Measurements from ENCODE around the gene PPP1R26.

PPP1R26 gene

DNA sequence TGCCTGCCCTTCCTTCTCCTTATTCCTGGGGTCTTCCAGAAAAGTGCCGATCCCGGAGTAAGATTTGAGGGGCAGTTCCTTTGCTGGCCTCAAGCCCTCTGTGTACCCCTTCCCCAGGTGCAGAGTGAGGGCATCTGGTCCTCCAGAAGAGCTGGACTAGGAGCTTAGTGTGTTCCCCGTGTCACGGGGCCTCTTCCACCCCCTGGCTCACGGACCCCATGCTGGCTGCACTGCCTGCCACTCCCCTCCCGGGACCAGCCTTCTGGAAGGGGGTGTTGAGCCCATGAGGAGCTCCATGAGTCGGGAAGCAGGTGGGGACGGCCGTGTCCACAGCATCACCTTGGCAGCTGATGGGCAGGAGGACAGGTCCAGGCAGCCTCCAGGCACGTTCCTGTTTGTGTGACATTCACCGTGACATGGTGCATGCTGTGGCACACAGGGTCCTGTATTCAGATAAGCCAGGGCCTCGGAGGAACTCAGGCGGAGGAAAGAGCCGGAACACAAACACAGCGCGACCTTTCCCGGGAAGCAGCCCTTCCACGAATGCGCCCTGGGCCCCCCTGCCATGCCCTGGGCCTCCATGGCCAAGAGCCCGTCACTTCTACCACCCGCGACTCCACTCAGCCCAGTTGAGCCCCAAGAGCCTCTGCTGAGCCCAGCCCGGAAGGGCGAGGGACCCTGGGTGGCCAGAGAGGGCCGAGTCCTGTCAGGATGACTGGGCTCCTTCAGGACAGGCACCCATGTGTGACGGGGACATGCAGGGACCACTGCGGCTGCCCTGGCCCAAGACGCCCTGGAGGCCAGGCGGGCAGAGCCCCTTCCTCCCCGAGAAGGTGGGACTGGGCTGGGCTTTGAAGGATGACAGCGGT, 35.7 kb downstream of the PPP1R26 start:
- TF ChIP-seq, protein P1, sequence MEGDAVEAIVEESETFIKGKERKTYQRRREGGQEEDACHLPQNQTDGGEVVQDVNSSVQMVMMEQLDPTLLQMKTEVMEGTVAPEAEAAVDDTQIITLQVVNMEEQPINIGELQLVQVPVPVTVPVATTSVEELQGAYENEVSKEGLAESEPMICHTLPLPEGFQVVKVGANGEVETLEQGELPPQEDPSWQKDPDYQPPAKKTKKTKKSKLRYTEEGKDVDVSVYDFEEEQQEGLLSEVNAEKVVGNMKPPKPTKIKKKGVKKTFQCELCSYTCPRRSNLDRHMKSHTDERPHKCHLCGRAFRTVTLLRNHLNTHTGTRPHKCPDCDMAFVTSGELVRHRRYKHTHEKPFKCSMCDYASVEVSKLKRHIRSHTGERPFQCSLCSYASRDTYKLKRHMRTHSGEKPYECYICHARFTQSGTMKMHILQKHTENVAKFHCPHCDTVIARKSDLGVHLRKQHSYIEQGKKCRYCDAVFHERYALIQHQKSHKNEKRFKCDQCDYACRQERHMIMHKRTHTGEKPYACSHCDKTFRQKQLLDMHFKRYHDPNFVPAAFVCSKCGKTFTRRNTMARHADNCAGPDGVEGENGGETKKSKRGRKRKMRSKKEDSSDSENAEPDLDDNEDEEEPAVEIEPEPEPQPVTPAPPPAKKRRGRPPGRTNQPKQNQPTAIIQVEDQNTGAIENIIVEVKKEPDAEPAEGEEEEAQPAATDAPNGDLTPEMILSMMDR (conservative IDR thresholded peaks at IDR 0.05; ENCODE audit: control insufficient read depth, insufficient read depth, low read depth, low read length), result no peak
- DNase-seq (ENCODE audit: low read depth), result no peak

GRCh38 chr9:135516132-135516860, 36.7 kb downstream of the PPP1R26 start:
- TF ChIP-seq, protein P1 (conservative IDR thresholded peaks at IDR 0.05; ENCODE audit: control insufficient read depth, insufficient read depth, low read depth, low read length), result no peak
- H3K4me3 ChIP-seq (ENCODE audit: control insufficient read depth, low read depth, low read length), result no peak overlapping the region
- no peak for DNase-seq (ENCODE audit: low read depth)

More for the DNA sequence above, 35.7 kb downstream of the PPP1R26 start:
- H3K4me3 ChIP-seq (ENCODE audit: control insufficient read depth, low read depth, low read length), result no peak overlapping the region

DNA sequence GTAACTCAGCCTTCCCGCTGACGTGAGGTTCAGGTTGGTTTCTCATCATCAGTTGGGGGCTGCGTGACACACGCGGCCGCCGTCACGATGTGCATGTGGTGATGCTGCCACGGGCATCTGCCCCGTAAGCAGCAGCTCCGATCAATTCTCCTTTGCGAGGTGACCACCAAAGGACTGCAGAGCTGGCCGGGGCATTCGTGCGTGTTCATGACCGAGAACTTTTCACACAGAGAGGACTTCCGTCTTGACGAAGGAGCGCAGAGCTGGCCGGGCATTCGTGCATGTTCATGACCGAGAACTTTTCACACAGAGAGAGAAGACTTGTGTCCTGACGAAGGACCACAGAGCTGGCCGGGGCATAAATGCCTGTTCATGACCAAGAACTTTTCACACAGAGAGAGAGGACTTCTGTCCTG, 37.8 kb downstream of the PPP1R26 start:
- TF ChIP-seq, protein P1 (conservative IDR thresholded peaks at IDR 0.05; ENCODE audit: control insufficient read depth, insufficient read depth, low read depth, low read length), result no peak
- DNase-seq (ENCODE audit: low read depth), result no peak
- no peak overlapping the region for H3K4me3 ChIP-seq (ENCODE audit: control insufficient read depth, low read depth, low read length)

DNA sequence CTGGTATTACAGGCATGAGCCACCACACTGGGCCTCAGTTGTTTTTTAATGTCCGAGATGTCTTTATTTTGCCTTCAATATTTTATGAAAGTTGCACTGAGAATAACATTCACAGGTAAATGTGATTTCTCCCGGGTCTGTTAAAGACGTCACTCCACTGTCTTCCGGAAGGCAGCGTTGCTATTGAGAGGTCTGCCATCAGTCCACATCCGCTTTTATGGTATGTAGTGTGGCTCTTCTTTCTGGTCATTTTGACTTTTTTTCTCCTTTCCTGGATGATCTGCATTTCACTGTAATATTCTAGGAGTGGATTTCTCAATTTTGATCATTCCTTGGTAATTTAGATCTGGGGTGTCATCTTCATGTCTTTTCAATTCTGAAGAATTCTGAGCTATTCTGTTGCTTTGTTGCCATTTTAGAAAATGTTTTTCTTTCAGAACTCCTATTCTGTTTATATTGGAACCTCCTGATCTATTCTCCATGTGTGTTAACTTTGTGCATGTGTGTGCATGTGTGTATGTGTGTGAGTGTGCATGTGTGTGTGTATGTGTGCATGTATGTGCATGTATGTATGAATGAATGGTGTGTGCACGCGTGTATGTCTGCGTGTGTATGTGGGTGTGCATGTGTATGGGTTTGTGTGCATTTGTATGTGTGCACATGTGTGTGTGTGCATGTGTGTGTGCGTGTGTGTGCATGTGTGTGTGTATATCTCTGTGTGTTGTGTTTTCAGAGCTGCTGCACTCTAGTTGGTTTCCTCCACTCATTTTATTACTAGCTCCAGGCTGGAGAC, 39.8 kb downstream of the PPP1R26 start:
- DNase-seq (ENCODE audit: low read depth), result no peak
- TF ChIP-seq, protein P1 (conservative IDR thresholded peaks at IDR 0.05; ENCODE audit: control insufficient read depth, insufficient read depth, low read depth, low read length), result no peak
- H3K4me3 ChIP-seq (ENCODE audit: control insufficient read depth, low read depth, low read length), result no peak overlapping the region

- DNase-seq (ENCODE audit: low read depth), result no peak
- H3K4me3 ChIP-seq (ENCODE audit: control insufficient read depth, low read depth, low read length), result no peak within 1 kb of the TSS
- TF ChIP-seq, protein P1 (conservative IDR thresholded peaks at IDR 0.05; ENCODE audit: control insufficient read depth, insufficient read depth, low read depth, low read length), result no peak
These were observed 41.5 kb downstream of the PPP1R26 start, which contains the start of gene LCN1 for GRCh38 chr9:135520916-135521607. LCN1 (plus strand) TSS chr9:135521440; CDS start chr9:135521498, 58 bp downstream.
